Measurements from ENCODE around the gene RGS6. TPM values are rescaled to one million over a fixed set of nuclear protein-coding genes. Genes with fewer than 3 reads are reported as not detected.

The RGS6 gene
- total RNA-seq, 1 experiment from 2014 or later: not detected

DNA sequence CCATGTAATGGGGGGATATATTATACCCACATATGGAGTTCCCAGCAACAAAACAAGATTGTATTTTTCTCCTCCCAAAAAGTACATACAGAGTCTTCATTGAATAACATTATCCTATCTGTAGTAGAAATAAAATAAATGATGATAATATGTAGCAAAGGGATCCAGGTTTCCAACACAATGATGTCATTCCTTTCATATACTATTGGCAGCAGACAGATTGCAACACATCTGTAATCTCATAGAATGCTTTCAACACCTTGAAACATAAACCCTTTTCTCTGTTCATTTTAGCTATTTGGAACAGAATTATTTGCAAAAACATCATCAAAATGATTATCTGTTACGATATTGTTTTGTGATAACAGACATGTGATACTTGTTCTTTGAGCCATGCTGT is 644.0 kb downstream of the RGS6 start:
- DNase-seq (ENCODE audit: low read depth): no peak

DNA sequence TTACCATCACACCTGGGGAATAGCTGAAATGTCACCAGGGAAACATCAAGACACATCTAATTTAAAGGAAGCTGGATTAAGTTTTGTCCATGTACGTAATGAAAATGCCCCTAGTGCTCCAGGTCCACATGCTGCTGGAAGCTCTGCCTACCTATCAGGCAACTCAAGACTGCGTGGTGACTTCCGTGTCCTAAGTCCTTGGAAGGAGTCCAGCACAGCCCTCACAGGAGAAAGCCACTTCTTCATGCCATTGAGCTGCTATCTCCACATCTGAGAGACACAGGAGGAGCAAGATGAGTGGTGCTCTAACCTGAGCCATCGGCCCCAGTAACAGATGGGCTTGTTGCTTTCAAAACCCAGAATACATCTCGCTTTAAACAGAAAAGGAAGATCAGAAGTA is 645.3 kb downstream of the RGS6 start:
- no peak for DNase-seq (ENCODE audit: low read depth)

DNA sequence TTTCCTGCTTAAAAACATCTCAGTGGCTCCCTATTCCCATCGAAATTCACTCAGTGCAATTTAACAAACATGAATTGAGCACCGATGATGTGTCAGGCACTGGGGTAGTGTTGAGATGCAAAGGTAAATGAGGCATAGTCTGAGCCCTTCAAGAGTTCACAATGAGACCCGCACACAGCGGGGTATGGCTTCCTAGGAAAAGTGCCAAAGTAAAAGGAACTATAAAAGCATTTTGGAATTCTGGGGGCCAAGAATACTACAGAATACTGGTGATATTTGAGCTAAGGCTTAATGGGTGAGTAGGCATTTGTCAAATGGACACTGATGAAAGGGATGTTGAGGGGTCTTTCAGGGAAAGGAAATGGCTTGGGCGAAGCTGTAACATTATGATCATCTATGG is 646.3 kb downstream of the RGS6 start:
- no peak for DNase-seq (ENCODE audit: low read depth)

DNA sequence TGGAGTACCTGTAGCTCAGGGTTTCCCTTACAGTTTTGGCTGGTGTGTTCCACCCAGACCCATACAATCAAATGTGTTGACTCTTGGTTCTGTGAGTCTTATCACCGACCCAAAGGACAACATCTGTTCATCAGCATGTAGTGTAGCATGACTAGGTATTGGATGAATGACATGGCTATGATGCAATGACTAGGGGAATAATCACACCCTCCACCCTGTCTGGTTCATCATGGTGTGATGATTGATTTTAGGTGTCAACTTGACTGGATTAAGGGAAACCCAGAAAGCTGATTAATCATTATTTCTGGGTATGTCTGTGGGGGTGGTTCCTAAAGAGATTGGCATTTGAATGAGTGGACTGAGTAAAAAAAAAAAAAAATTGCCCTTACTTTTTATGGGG is 650.4 kb downstream of the RGS6 start:
- DNase-seq (ENCODE audit: low read depth): no peak

DNA sequence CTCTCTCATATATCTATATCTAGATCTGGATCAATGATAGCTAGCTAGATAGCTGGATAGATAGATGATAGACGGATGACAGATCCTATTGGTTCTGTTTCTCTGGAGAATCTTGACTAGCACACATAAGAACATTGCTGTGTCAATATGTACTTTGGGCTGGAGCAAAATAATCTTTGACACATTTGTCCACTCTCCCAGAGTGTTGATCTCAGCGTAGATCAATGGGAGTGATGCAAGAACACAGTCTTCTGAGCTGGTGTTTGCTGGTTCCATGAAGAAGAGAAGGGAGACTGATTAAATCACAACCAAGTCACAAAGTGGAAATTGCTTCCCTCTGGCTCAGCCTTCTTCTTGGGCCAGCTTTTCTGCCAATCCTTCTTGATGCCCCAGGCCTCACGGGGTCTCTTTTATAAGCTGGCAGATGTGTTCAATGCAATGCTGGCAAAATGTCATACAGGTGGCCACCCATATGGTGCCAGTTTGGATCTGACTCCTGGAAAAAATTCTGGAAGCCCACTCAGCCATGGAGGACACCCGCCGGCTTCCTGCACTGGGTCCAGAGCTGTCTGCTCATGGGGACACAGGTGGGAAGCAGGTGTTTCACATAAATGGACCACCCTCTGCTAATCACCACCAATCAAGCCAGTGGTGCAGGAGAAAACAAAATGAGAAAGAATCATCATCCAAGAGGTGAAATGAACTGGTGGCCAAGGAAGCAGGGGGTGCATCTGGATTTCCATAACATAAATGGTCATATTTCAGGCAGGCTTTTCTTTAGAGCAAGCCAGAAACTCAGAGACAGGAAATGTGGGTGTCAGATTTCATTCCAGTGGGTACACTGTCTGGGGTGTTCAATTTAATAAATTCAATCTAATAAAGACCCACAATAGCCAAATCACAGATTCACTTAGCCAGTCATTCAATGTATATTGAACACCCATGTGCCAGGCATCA is 651.4 kb downstream of the RGS6 start:
- no peak for DNase-seq (ENCODE audit: low read depth)

DNA sequence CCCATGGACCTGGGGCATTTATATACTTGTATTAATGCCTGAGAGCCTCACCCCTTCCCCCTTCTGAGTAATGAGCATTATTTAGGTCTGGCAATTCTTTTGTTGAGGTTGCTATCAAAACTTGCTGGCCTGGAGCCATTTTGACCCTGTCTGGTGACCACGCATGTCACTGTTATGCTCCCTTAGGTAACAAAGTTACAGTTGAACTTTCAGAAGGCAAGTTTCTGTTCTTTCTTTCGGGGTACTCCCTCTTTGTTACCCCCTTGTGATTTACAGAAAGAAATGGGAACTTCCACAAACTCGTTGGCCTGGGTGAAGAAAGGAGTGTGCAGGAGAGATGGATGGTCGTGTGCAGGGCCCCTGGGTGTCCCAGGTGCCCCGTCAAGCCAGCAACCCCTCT is 656.3 kb downstream of the RGS6 start:
- no peak for DNase-seq (ENCODE audit: low read depth)

DNA sequence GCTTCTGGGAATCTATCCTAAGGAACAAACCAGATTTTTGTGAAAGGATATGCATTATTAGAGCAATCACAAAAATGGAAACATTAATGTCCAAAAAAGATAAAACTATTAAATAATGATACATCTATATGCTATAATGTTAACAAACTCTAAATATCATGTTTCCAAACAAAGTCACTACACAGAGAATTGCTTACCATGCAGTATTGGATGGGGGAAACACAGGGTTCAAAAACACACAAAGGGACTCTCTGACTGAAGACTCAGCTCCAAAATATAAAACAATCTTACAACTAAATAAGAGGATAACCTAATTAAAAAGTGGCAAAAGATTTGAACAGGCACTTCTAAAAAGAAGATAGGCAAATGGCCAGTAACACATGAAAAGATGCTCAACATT is 657.4 kb downstream of the RGS6 start:
- DNase-seq (ENCODE audit: low read depth): no peak

DNA sequence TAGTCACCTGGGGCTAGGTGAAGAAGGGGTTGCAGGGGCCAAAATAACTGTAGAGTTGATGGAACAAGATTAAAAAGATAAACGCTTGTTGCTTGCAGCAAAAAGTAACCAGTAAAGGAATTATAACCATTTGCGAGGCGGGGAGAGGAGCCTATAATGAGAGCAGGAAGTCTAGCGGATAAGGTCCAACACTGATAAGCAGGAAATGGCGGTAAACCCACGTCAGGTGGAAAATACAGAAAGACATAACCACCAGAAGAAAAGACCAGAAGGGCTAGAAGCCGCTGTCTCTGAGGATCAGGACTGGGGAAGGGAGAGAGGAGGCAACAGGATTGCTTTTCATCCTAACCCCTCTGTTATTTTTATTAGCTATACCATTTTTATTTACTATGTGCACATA is 658.3 kb downstream of the RGS6 start:
- DNase-seq (ENCODE audit: low read depth): no peak

DNA sequence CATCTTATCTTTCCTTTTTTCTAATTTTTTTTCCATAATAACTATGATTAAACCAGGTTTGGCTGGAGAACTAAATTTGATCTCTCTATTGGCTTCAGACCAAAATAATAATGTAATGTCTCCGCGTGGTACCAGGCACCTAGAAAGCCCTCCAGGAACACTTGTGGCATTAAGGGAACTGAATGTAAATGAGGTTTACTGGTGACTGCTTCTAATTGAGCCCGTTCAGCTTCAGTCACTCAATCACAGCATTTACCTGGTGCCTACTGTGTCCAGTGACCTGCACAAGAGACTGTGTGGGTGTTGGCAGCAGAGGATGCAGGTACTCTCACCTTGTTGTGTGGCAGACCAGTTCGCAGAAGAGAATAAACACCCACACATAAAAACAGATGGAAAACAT is 659.2 kb downstream of the RGS6 start:
- DNase-seq (ENCODE audit: low read depth): no peak

DNA sequence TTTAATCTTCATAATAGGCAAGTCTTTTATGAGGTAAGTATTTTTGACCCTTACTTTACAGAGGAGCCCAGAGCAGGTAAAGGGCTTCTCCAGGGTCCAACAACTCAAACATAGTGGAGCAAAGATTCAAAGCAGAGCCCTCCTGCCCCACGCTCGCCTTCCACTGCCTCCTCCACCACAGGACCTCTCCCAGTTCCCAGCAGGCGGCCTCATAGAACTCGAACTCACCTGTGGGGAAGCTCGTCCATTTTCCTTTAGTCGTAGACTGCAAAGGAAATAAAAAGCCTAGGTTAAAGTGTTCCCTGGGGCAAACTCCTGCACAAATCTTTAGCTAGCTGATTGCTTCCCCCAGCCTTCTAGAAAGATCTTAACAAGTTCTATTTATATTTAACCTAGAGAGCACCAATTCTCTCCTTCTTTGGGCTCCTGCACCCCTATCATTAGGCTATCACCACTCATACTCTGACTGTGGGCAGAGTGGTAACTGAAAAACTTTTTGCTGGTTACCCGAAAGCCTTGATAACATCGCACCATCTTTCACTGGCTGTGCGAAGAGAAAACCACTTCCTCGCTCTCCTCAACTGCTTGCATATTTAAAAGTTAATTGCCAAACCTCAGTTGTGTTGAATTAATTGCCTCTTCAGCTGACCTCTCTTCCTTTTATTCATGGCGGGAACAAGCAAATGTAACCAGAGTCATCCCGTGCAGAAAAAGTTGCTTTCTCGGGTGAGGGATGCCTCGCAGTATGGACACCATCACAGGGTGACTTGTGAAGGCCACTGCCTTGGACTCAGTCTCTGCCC is 662.1 kb downstream of the RGS6 start:
- DNase-seq (ENCODE audit: low read depth): no peak

DNA sequence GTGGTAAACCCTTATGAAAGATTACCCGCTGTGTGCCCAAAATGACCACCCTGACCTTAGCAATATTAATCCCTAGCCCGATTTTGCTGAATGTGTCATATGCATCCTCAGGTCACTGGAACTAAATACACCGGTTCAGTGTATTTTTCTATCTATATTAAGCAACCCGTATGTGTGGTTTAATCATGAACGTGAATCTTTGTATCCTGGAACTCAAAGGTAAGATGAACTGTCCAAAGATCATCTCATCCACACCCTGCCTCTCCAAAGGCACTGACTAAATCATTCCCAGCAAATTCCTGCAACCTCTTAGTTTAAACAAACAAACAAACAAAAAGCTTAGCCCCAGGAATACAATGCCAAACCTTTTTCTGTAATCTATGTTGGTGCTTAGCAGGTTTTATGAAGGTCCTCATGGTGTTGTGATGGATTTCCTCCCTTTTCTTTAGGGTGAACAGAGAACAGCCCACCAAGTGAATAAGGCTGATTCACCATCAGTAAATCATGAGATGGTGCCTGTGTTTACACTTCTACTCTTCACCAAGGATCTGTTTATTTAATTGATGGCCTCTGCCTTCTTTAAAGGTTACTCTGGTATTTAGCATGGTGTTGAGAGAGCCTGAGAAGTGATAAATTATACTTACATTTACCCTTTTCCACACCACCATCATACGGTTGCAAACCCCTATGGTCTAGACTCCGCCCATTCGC is 663.1 kb downstream of the RGS6 start:
- DNase-seq (ENCODE audit: low read depth): no peak

DNA sequence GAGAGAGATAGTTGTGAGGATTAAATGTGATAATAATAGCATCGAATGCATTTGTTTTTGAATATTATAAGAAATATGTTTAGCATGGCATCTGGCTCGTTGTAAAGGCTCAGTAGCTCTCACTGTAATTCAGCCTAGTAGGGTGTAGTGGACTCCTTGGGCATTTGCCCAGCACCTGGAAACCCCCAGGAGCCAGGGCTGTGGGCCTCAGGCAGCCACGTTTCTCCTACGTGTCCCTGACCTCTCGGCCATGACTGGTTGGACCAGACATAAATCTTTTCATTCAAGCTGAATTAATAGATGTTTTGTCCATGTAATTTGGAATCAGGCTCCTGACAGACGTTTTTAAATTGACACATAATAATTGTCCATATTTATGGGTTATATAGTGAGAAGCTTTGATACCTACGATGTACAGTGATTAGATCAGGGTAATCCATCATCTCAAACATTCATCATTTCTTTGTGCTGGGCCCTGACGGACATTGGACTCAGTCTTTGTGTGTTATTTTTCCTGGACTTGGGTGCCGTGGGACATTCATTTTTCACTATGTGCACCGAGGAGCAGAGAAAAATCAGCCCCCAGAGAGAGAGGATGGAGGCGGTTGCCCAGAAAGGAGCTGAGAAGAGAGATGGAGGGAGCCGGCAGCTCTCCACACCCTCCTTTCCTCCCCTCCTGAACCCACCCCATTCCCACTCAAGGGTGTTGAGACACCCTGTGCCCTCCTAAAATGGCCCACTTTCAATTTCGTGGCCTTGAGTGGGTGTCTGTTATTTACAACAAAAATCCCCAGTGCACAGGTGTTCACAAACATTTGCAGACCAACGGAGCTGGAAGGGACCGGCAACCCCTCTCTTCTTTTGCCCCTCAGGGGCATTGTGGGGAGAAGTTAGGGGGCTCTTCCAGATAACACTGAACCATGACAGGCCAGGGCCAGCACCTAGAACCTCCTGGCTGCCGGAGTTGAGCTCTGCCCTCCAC is 665.3 kb downstream of the RGS6 start:
- DNase-seq (ENCODE audit: low read depth): no peak

DNA sequence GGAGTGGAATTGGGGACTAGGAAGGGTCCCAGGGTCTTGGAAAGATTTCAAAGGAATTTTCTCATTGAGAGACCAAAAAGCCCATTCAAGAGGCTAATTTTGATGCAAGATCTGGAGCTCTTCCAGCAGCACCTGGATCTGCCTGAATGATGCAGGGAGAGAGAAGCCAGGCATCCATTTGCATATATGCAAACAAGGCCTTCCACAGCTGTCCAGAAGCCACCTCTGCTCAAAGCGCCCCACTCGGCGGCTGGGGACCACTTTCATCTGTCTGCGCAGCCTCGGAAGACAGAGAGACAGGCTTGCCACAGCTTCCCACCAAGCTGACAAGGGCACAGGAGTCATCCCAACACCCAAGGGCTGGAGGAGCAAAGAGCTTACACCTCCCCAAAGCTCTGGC is 666.1 kb downstream of the RGS6 start:
- no peak for DNase-seq (ENCODE audit: low read depth)

DNA sequence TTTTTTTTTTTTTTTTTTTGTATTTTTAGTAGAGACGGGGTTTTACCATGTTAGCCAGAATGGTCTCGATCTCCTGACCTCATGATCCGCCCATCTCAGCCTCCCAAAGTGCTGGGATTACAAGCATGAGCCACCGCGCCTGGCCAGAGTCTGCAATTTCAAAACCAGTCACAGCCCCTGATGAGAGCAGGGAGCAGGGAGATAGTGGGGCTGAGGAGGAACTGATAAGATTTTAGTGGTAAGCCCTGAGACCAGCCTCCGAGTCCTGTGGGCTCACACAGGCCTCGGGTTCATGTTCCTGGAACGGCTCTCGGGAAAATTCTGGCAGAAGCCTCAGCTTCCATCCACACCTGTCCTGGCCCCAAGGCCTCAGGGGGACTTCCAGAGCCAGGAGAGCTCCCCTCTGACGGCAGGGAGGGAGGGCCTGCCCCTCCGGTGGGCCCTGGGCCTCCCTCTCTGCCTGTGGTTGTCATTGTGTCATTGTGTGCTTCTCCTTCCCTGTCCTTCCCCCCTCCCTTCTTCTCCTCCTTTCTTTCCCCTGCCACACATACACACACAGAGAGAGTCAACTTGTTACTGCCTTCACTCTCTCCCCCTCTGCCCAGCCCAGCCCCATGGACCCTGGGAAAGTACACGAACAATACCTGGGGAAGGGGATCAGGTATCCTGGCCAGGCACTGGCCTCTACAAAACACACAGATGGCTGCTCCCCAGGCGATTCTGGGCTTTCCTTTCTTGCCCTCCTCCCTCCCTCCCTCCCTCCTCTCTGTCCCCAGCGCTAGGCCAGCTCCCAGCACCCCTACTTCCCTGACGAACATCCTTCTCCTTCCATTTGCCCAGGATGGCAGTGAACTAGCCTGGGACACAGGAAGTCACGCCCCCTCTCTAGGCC is 667.6 kb downstream of the RGS6 start:
- DNase-seq (ENCODE audit: low read depth): no peak

DNA sequence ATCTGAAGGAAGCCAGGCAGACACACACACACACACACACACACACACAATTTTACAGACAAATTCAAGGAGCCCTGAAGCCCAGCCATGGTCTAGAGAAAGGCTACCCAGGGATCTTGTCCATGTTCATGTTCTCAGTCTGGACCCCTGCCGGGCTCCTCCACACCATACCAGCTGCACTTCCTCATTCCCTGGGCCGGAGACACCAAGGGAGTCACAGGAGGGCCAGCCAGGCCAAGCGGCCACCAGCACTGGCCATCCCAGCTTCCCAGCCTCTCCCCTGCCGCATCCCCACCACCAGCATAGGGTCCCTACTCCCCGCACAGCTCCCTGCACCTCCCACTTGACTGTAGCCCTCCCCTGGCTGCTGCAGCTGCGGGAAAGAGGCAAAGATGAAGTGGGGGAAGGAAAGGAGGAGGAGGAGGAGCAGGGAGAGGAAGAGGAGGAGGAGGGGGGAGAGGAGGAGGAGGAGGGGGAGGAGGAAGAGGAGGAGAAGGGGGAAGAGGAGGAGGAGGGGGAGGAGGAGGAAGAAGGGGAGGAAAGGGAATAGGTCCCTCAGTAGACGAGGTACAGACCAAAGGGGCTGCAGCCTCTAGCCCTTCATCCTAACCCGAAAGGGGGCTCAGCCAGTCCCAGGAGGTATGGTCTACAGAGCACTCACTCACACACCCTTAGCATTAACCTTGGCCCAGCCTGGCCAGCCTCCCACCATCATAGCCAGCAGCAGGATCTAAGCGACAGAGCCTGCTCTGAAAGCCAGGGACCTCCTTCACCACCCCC is 668.5 kb downstream of the RGS6 start:
- no peak for DNase-seq (ENCODE audit: low read depth)

DNA sequence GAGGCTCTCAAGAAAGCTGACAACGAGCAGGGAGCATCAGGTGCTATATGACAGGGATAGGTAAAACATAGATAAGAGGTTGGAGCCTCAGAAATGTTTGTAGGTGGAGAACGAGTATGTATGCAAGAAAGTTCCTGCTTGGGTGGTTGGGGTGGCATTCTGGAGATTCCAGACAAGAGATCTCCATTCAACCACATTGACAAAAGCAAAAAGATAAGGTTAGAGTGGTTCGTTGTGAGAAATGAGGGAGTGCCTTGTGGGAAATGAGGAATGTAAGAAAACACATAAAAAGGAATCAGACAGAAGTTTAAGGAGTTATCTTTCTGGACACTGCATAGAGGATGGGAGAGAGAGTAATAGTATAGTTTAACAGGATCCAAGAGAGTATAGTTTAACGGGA is 671.4 kb downstream of the RGS6 start:
- DNase-seq (ENCODE audit: low read depth): no peak

DNA sequence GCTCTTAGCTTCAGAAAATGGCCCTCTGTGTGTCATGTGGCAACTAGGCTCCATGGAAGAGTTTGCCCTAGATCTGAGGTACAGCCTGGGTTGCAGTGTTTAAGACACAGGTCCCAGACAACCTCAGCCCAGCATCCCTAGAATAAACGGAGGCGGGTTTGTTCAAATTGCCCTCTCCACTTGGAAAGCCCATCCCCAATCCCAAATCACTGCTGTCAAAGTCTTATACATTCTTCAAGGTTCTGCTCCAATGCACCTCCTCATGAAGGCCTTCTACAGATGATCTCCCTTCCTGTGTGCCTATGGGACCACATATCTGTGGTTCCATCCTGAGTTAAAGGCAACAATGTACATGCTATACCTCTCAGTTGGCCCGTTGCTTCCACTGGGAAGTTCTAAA is 671.9 kb downstream of the RGS6 start:
- no peak for DNase-seq (ENCODE audit: low read depth)

DNA sequence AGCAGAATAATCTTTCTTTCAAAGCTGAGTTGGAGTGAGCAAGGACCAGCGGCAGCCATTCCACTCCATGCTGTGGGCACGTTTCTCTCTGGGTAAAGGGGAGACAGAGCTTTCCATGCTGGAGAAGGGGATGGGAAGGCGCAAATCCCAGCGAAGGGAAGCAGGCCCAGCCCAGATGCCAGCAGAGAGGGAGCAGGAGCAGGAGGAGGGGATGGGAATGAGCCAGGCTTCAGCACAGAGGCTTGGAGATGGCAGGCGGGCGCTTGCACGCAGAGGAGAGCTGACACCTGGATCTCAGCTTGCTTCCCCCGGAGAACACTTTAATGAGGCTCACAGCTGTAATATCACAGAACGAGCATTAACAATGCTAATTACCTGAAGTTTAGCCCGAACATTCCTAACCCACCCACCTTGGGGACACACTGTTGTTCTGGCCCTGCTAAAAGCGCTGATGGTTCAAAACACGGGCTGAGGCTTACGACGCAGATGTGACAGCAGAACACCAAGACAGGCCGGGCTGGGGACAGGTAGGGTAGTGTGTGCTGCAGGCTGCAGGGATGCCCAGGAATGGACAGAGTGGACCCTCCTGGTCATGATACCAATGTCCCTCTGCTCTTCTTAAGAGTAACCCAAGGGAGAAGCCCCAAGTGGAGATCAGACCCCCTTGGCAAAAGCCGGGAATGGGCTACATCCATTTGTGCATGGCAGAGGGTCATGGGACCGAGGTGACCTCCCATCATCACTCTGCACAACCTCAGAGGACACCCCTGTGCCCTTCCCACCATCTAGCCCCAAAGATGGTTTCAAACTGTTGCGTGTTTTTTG is 673.1 kb downstream of the RGS6 start:
- DNase-seq (ENCODE audit: low read depth): no peak

DNA sequence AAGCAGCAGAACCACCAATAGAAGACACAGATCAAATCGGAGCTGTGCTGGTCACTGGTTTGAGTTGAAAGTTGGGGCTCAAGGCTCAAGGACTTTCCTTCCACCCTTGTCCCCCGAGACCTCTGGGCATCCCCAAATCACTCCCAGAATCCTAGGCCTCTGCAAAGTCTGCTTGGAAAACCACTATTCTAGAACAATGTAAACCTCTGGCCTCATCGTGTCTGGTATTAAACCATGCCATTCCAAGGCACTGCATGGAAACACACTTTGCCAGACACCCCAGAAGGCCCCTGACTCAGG is 673.6 kb downstream of the RGS6 start:
- no peak for DNase-seq (ENCODE audit: low read depth)

All from RPMI7951 (cell line).